Measurements from ENCODE around the gene FBXO39. TPM values are rescaled to one million over a fixed set of nuclear protein-coding genes. Genes with fewer than 3 reads are reported as not detected.

Gene FBXO39
- total and polyA plus RNA-seq, 12 donors: 0.13 to 0.37 (median 0.26) TPM; not detected in 9

GRCh38 chr17:6830383-6830986 is 54.5 kb downstream of the FBXO39 start:
- ATAC-seq (no peak), DNase-seq (no peak)
- Histone ChIP-seq H3K9me3 (no peaks in the 10 kb centered on the region), H3K36me3 (no peaks in the 10 kb centered on the region), H3K27me3 (peaks cover 5 to 91% (median 63%) of the 10 kb centered on the region in 7 donors), H3K27ac (no peak overlapping the region), H3K4me3 (no peak overlapping the region), H3K4me1 (peaks cover 0 to 13% (median 0%) of the 10 kb centered on the region in 9 donors)
- no peak for TF ChIP-seq CTCF (IDR thresholded peaks at IDR 0.05)
- 70 to 75% methylated on average over 7 of the region's 7 CpGs for whole genome bisulfite sequencing, 2 donors
- intact Hi-C loops (cut with DNase I): loop anchor here in 3 of 10 donors (5.0 to 10.0 kb wide), 3 partner anchors 156 to 166 kb away; no protein-coding TSS in a partner anchor

- Histone ChIP-seq H3K9me3 (no peaks in the 10 kb centered on the region), H3K4me3 (peak within 1 kb of the TSS in 9 of 10 donors; percentile 5 to 48 (median 37)), H3K27ac (no peak within 1 kb of the TSS), H3K4me1 (peaks cover 0 to 13% (median 0%) of the 10 kb centered on the region in 9 donors), H3K36me3 (no peaks in the 10 kb centered on the region), H3K27me3 (peaks cover 5 to 97% (median 73%) of the 10 kb centered on the region in 7 donors)
- WGBS, 2 donors: 2 to 4% methylated on average over 35 of the region's 35 CpGs
- intact Hi-C loops (cut with DNase I): loop anchor here in 3 of 10 donors (5.0 to 10.0 kb wide), 3 partner anchors 157 to 167 kb away; no protein-coding TSS in a partner anchor
- TF ChIP-seq CTCF (IDR thresholded peaks at IDR 0.05): no peak
- peak; percentile 68 to 79 for DNase-seq
- ATAC-seq: peak; percentile 61 to 94 (median 90)
Observed at GRCh38 chr17:6831661-6832263, 55.7 kb downstream of the FBXO39 start, which contains the start of gene TEKT1. TEKT1 (minus strand) TSS chr17:6831729; CDS start chr17:6830376, 1,353 bp downstream.

Other genes with a start within 250 kb of the FBXO39 start
- gene PITPNM3, start 219.7 kb upstream of the FBXO39 start, total RNA-seq: under 1 TPM; 0.12 to 0.70 (median 0.35) TPM
- gene PITPNM3, start 219.7 kb upstream of the FBXO39 start, polyA plus RNA-seq: under 1 TPM; 0.17 to 0.37 TPM
- 1 to 10 TPM; 3.6 to 9.9 (median 6.0) TPM for gene KIAA0753, start 135.5 kb upstream of the FBXO39 start, total RNA-seq
- gene KIAA0753, start 135.5 kb upstream of the FBXO39 start, polyA plus RNA-seq: 1 to 10 TPM; 2.4 to 3.2 TPM
- gene TXNDC17, start 135.2 kb upstream of the FBXO39 start, total RNA-seq: 10 to 100 TPM; 33.3 to 59.2 (median 43.5) TPM
- gene TXNDC17, start 135.2 kb upstream of the FBXO39 start, polyA plus RNA-seq: 100 to 1,000 TPM in 1 of 2 donors, 10 to 100 TPM in 1; 60.4 to 172 TPM
- gene MED31, start 124.6 kb upstream of the FBXO39 start, total RNA-seq: 10 to 100 TPM in 8 of 10 donors, 1 to 10 TPM in 2; 8.4 to 17.5 (median 14.2) TPM
- gene MED31, start 124.6 kb upstream of the FBXO39 start, polyA plus RNA-seq: 10 to 100 TPM; 17.5 to 18.6 TPM
- 1 to 10 TPM in 1 of 10 donors, under 1 TPM in 8, not detected in 1; 0.30 to 1.2 (median 0.57) TPM for gene C17orf100, start 124.5 kb upstream of the FBXO39 start, total RNA-seq
- 1 to 10 TPM in 1 of 2 donors, under 1 TPM in 1; 0.99 to 1.4 TPM for gene C17orf100, start 124.5 kb upstream of the FBXO39 start, polyA plus RNA-seq
- under 1 TPM in 2 of 10 donors, not detected in 8; 0.17 to 0.36 TPM for gene SLC13A5, start 62.8 kb upstream of the FBXO39 start, total RNA-seq
- under 1 TPM in 1 of 2 donors, not detected in 1; 0.03 TPM for gene SLC13A5, start 62.8 kb upstream of the FBXO39 start, polyA plus RNA-seq
- 10 to 100 TPM; 12.8 to 59.8 (median 28.1) TPM for gene XAF1, start 20.2 kb upstream of the FBXO39 start, total RNA-seq
- 10 to 100 TPM; 12.4 to 94.8 TPM for gene XAF1, start 20.2 kb upstream of the FBXO39 start, polyA plus RNA-seq
- not detected for gene TEKT1, start 55.5 kb downstream of the FBXO39 start, total RNA-seq
- not detected for gene TEKT1, start 55.5 kb downstream of the FBXO39 start, polyA plus RNA-seq
- under 1 TPM in 1 of 10 donors, not detected in 9; 0.11 TPM for gene ALOX12, start 219.8 kb downstream of the FBXO39 start, total RNA-seq
- gene ALOX12, start 219.8 kb downstream of the FBXO39 start, polyA plus RNA-seq: under 1 TPM in 1 of 2 donors, not detected in 1; 0.04 TPM
- 100 to 1,000 TPM; 144 to 241 (median 160) TPM for gene RNASEK, start 236.4 kb downstream of the FBXO39 start, total RNA-seq
- gene RNASEK, start 236.4 kb downstream of the FBXO39 start, polyA plus RNA-seq: 100 to 1,000 TPM; 220 to 429 TPM
- 10 to 100 TPM in 8 of 10 donors, 1 to 10 TPM in 2; 9.6 to 35.4 (median 18.3) TPM for gene BCL6B, start 246.8 kb downstream of the FBXO39 start, total RNA-seq
- gene BCL6B, start 246.8 kb downstream of the FBXO39 start, polyA plus RNA-seq: 1 to 10 TPM; 9.5 to 9.7 TPM

Data from heart right ventricle (tissue), 16 donors.